CD14-positive monocyte (primary cell): ENCODE results near the gene HOXD12. TPM values are rescaled to one million over a fixed set of nuclear protein-coding genes. Genes with fewer than 3 reads are reported as not detected.
A peak's percentile ranks its signal among the peaks of the same experiment; 100 is the strongest.

Experiments used
- DNase-seq, 3 donors: peaks; one replicate each; pipeline ENCODE4 v3.0.0-alpha.2; 2011 to 2022
- H2AFZ ChIP-seq: 2 replicates; pipeline ENCODE4 v1.6.0; 2012; ENCODE audit warnings: mild to moderate bottlenecking, low read depth, low read length, inconsistent platforms; ENCODE audit not compliant: insufficient read depth, poor library complexity, severe bottlenecking
- H3K27ac ChIP-seq, 2 donors: 1 replicate in 1 of 2; 2 replicates in 1 of 2; pipeline ENCODE4 v1.5.1; 2012 to 2013; ENCODE audit warnings: low read length in 2 of 2, control low read depth in 1 of 2, inconsistent platforms in 1 of 2, low read depth in 1 of 2, mild to moderate bottlenecking in 1 of 2
- H3K27me3 ChIP-seq, 2 donors: one replicate each; pipeline versions ENCODE4 v1.6.0 to v1.6.1; 2011 to 2013; ENCODE audit warnings: low read length in 2 of 2; ENCODE audit not compliant: control insufficient read depth in 2 of 2, insufficient read depth in 2 of 2
- H3K36me3 ChIP-seq, 2 donors: replicated peaks in 1 of 2; 1 replicate in 1 of 2; 2 replicates in 1 of 2; pipeline versions ENCODE4 v1.5.1 to v1.6.1; 2012 to 2013; ENCODE audit warnings: low read length in 2 of 2, control low read depth in 1 of 2, inconsistent platforms in 1 of 2, mild to moderate bottlenecking in 1 of 2; ENCODE audit not compliant: insufficient read depth in 2 of 2, control insufficient read depth in 1 of 2
- H3K4me1 ChIP-seq, 2 donors: 1 replicate in 1 of 2; 2 replicates in 1 of 2; pipeline versions ENCODE4 v1.5.1 to v1.6.1; 2012 to 2013; ENCODE audit warnings: low read length in 2 of 2, control low read depth in 1 of 2, inconsistent platforms in 1 of 2, mild to moderate bottlenecking in 1 of 2, moderate library complexity in 1 of 2; ENCODE audit not compliant: insufficient read depth in 2 of 2, control insufficient read depth in 1 of 2
- H3K4me2 ChIP-seq: replicated peaks from 2 replicates; pipeline ENCODE3; 2012; ENCODE audit warnings: low read length, moderate library complexity, mild to moderate bottlenecking; ENCODE audit not compliant: poor library complexity, severe bottlenecking; ENCODE audit errors: extremely low read depth
- H3K4me3 ChIP-seq, 3 experiments: fragments of 200-600 bp in 1 of 3; sonication (generic) in 1 of 3; replicated peaks in 1 of 3; 1 replicate in 2 of 3; 2 replicates in 1 of 3; pipeline ENCODE4 v1.5.1; 2011 to 2013; ENCODE audit warnings: low read length in 3 of 3, mild to moderate bottlenecking in 3 of 3, control low read depth in 2 of 3, low read depth in 2 of 3, inconsistent platforms in 1 of 3, moderate library complexity in 1 of 3
- H3K79me2 ChIP-seq: 2 replicates; pipeline ENCODE4 v1.6.0; 2012; ENCODE audit warnings: mild to moderate bottlenecking, control low read depth, inconsistent platforms, low read length, moderate library complexity; ENCODE audit not compliant: insufficient read depth
- H3K9ac ChIP-seq: 2 replicates; pipeline ENCODE4 v1.6.0; 2017; ENCODE audit warnings: low read length, mild to moderate bottlenecking; ENCODE audit not compliant: insufficient read depth, poor library complexity, severe bottlenecking
- H3K9me3 ChIP-seq, 2 donors: replicated peaks in 1 of 2; 1 replicate in 1 of 2; 2 replicates in 1 of 2; pipeline versions ENCODE4 v1.5.1 to v1.6.1; 2012 to 2013; ENCODE audit warnings: low read length in 2 of 2, control low read depth in 1 of 2; ENCODE audit not compliant: control insufficient read depth in 1 of 2, insufficient read depth in 1 of 2
- H4K20me1 ChIP-seq: 2 replicates; pipeline ENCODE4 v1.6.0; 2012; ENCODE audit warnings: mild to moderate bottlenecking, low read length, control low read depth, moderate library complexity; ENCODE audit not compliant: insufficient read depth
- H3K27ac Mint-ChIP-seq, 7 donors: one replicate each; pipeline ENCODE4 v1.8.0; 2020; ENCODE audit warnings: mild to moderate bottlenecking in 7 of 7, mixed read lengths in 7 of 7, moderate library complexity in 6 of 7, inconsistent platforms in 2 of 7
- H3K27me3 Mint-ChIP-seq, 3 donors: one replicate each; pipeline ENCODE4 v1.8.0; 2021 to 2022; ENCODE audit warnings: low read depth in 3 of 3, mild to moderate bottlenecking in 3 of 3, mixed read lengths in 3 of 3, moderate library complexity in 3 of 3, inconsistent platforms in 1 of 3
- H3K36me3 Mint-ChIP-seq, 2 donors: one replicate each; pipeline ENCODE4 v1.8.0; 2020; ENCODE audit warnings: mixed read lengths in 2 of 2, inconsistent platforms in 1 of 2, mild to moderate bottlenecking in 1 of 2
- H3K4me1 Mint-ChIP-seq: one replicate; pipeline ENCODE4 v1.8.0; 2020; ENCODE audit warnings: mild to moderate bottlenecking, mixed read lengths
- H3K4me3 Mint-ChIP-seq, 2 donors: one replicate each; pipeline ENCODE4 v1.8.0; 2020; ENCODE audit warnings: mild to moderate bottlenecking in 2 of 2, mixed read lengths in 2 of 2, moderate library complexity in 1 of 2
- H3K9me3 Mint-ChIP-seq, 7 donors: one replicate each; pipeline ENCODE4 v1.8.0; 2020 to 2022; ENCODE audit warnings: mixed read lengths in 7 of 7, mild to moderate bottlenecking in 6 of 7, moderate library complexity in 6 of 7, inconsistent platforms in 2 of 7
- CTCF ChIP-seq: fragments of 200-600 bp; IDR thresholded peaks from one replicate; pipeline ENCODE4 v1.8.0; 2022; ENCODE audit warnings: antibody characterized with exemption, mild to moderate bottlenecking
- WGBS: methylation state at CpG from one replicate; pipeline ENCODE4 v1.1.5; 2013; ENCODE audit warnings: missing lambda C conversion rate; ENCODE audit not compliant: insufficient coverage; 5-methylcytosine and 5-hydroxymethylcytosine counted together
- intact Hi-C, 2 donors: fragments of 100-400 bp; cut with micrococcal nuclease; formaldehyde crosslinking; loops; one replicate each; pipeline versions ENCODE4 v1.15.0 to v1.15.1; 2023
- polyA plus RNA-seq, 3 donors: library from polyadenylated mRNA; depleted of rRNA in 1 of 3; unstranded in 2 of 3; stranded (reverse) in 1 of 3; fragments of 300-500 nt in 2 of 3; fragments of >200 nt in 1 of 3; fragmentation: Illumina TruSeq in 2 of 3; gene quantifications; 1 replicate in 2 of 3; 2 replicates in 1 of 3; pipeline ENCODE4 v1.2.3, GENCODE V29; 2012 to 2021

The HOXD12 gene
- polyA plus RNA-seq, 3 donors, result not detected

DNA sequence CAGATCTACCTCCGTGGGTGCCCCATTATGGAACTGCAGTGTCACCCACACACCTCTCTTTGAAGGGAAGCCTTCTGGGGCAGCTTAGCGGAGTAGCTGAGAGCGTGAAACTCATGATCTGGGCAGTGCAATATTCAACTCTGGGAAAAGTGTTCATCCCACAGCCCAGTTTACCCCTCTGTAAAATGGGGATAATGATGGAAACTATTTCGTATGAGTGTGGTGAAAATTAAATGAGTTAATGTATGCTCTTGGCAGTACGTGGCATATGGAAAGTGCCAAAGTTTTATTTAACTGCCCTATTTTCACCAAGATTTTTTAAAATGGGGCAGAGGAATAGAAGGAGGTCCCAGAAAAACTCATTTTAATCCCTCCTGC lies 27.3 kb upstream of the HOXD12 start:
- no peaks in the 10 kb centered on the region for H4K20me1 ChIP-seq
- H3K4me2 ChIP-seq, result no peak overlapping the region
- no peak overlapping the region for H3K27ac Mint-ChIP-seq
- no peak for TF ChIP-seq CTCF
- no peak for DNase-seq
- WGBS, result 0% methylated on average over 1 of the region's 5 CpGs
- no peak overlapping the region for H3K4me3 ChIP-seq
- H3K36me3 Mint-ChIP-seq, result peaks cover 4 to 6% of the 10 kb centered on the region in 2 donors
- H3K9ac ChIP-seq, result no peak overlapping the region
- H3K27me3 ChIP-seq, result peaks cover 99 to 100% of the 10 kb centered on the region in 2 donors
- no peak overlapping the region for H3K27ac ChIP-seq
- H3K4me1 Mint-ChIP-seq, result peaks cover 22% of the 10 kb centered on the region
- H3K4me1 ChIP-seq, result peaks cover 4 to 5% of the 10 kb centered on the region in 2 donors
- H3K9me3 ChIP-seq, result peaks cover 7 to 51% of the 10 kb centered on the region in 2 donors
- H3K27me3 Mint-ChIP-seq, result peaks cover 95 to 99% (median 99%) of the 10 kb centered on the region in 3 donors
- H2AFZ ChIP-seq, result no peak overlapping the region
- no peaks in the 10 kb centered on the region for H3K79me2 ChIP-seq
- peaks cover 0 to 45% (median 19%) of the 10 kb centered on the region in 7 donors for H3K9me3 Mint-ChIP-seq
- intact Hi-C loops, result no loop called here
- H3K4me3 Mint-ChIP-seq, result peak overlapping the region in 1 of 2 donors; percentile 63
- H3K36me3 ChIP-seq, result no peaks in the 10 kb centered on the region

GRCh38 chr2:176072951-176073904 lies 26.4 kb upstream of the HOXD12 start:
- H3K27ac ChIP-seq, result no peak overlapping the region
- H3K27me3 Mint-ChIP-seq, result peaks cover 89 to 97% (median 96%) of the 10 kb centered on the region in 3 donors
- H3K9me3 Mint-ChIP-seq, result peaks cover 0 to 36% (median 17%) of the 10 kb centered on the region in 7 donors
- H3K4me3 Mint-ChIP-seq, result peak overlapping the region in 1 of 2 donors; percentile 39
- H3K4me2 ChIP-seq, result no peak overlapping the region
- H3K36me3 ChIP-seq, result no peaks in the 10 kb centered on the region
- H3K4me3 ChIP-seq, result no peak overlapping the region
- H3K36me3 Mint-ChIP-seq, result peaks cover 4 to 6% of the 10 kb centered on the region in 2 donors
- intact Hi-C loops, result no loop called here
- no peaks in the 10 kb centered on the region for H4K20me1 ChIP-seq
- no peak for DNase-seq
- peaks cover 17% of the 10 kb centered on the region for H3K4me1 Mint-ChIP-seq
- no peak overlapping the region for H3K27ac Mint-ChIP-seq
- H3K9ac ChIP-seq, result no peak overlapping the region
- H3K4me1 ChIP-seq, result no peaks in the 10 kb centered on the region
- TF ChIP-seq CTCF, result no peak
- H2AFZ ChIP-seq, result no peak overlapping the region
- peaks cover 97 to 100% of the 10 kb centered on the region in 2 donors for H3K27me3 ChIP-seq
- 3% methylated on average over 20 of the region's 29 CpGs for WGBS
- H3K9me3 ChIP-seq, result peaks cover 7 to 46% of the 10 kb centered on the region in 2 donors
- H3K79me2 ChIP-seq, result no peaks in the 10 kb centered on the region
